ENCODE results near the gene TM4SF1. TPM values are rescaled to one million over a fixed set of nuclear protein-coding genes. Genes with fewer than 3 reads are reported as not detected.

The TM4SF1 gene
- total RNA-seq, 2 experiments from 2014 or later = 0.83 to 0.92 TPM

- Mint-ChIP-seq H3K4me3 (no peak overlapping the region), H3K4me1 (ENCODE audit: low read depth) (no peaks in the 10 kb centered on the region), H3K9me3 (no peaks in the 10 kb centered on the region), H3K27me3 (no peaks in the 10 kb centered on the region), H3K27ac (no peak overlapping the region), H3K36me3 (no peaks in the 10 kb centered on the region)
- ChIA-PET CTCF (no interaction called here), POLR2A (no interaction called here)
- intact Hi-C loops (cut with micrococcal nuclease) = no loop called here
- DNase-seq = no peak
These were observed 13.3 kb upstream of the TM4SF1 start for GRCh38 chr3:149390772-149391212.

GRCh38 chr3:149390294-149390693 is 12.8 kb upstream of the TM4SF1 start:
- Mint-ChIP-seq H3K4me1 (ENCODE audit: low read depth) (no peaks in the 10 kb centered on the region), H3K36me3 (no peaks in the 10 kb centered on the region), H3K4me3 (no peak overlapping the region), H3K27me3 (no peaks in the 10 kb centered on the region), H3K27ac (no peak overlapping the region), H3K9me3 (no peaks in the 10 kb centered on the region)
- intact Hi-C loops (cut with micrococcal nuclease) = no loop called here
- ChIA-PET CTCF (no interaction called here), POLR2A (no interaction called here)
- no peak for DNase-seq

- H3K36me3 Mint-ChIP-seq = no peaks in the 10 kb centered on the region
- intact Hi-C loops (cut with micrococcal nuclease) = no loop called here
- H3K27ac Mint-ChIP-seq = no peak overlapping the region
- CTCF ChIA-PET = no interaction called here
- no peak for DNase-seq
- no peak overlapping the region for H3K4me3 Mint-ChIP-seq
- POLR2A ChIA-PET = no interaction called here
- H3K9me3 Mint-ChIP-seq = no peaks in the 10 kb centered on the region
- no peaks in the 10 kb centered on the region for H3K27me3 Mint-ChIP-seq
- H3K4me1 Mint-ChIP-seq (ENCODE audit: low read depth) = no peaks in the 10 kb centered on the region
These were observed 11.3 kb upstream of the TM4SF1 start for GRCh38 chr3:149388531-149389417.

- no peaks in the 10 kb centered on the region for H3K9me3 Mint-ChIP-seq
- no peak overlapping the region for H3K4me3 Mint-ChIP-seq
- ChIA-PET POLR2A (no interaction called here), CTCF (no interaction called here)
- no peaks in the 10 kb centered on the region for H3K4me1 Mint-ChIP-seq (ENCODE audit: low read depth)
- no peaks in the 10 kb centered on the region for H3K36me3 Mint-ChIP-seq
- DNase-seq = no peak
- intact Hi-C loops (cut with micrococcal nuclease) = no loop called here
- H3K27ac Mint-ChIP-seq = no peak overlapping the region
- no peaks in the 10 kb centered on the region for H3K27me3 Mint-ChIP-seq
These were observed 10.6 kb upstream of the TM4SF1 start for GRCh38 chr3:149388001-149388440.

GRCh38 chr3:149386299-149386606 is 8.8 kb upstream of the TM4SF1 start:
- CTCF ChIA-PET = no interaction called here

GRCh38 chr3:149385617-149386298 is 8.3 kb upstream of the TM4SF1 start:
- intact Hi-C loops (cut with micrococcal nuclease) = no loop called here
- CTCF ChIA-PET = no interaction called here
- POLR2A ChIA-PET = no interaction called here
- no peaks in the 10 kb centered on the region for H3K36me3 Mint-ChIP-seq
- H3K4me3 Mint-ChIP-seq = no peak overlapping the region
- H3K9me3 Mint-ChIP-seq = no peaks in the 10 kb centered on the region
- no peaks in the 10 kb centered on the region for H3K4me1 Mint-ChIP-seq (ENCODE audit: low read depth)
- H3K27me3 Mint-ChIP-seq = peaks cover 2% of the 10 kb centered on the region
- H3K27ac Mint-ChIP-seq = no peak overlapping the region
- no peak for DNase-seq

More at GRCh38 chr3:149386299-149386606, 8.8 kb upstream of the TM4SF1 start:
- H3K27ac Mint-ChIP-seq = no peak overlapping the region
- no peak for DNase-seq
- no peaks in the 10 kb centered on the region for H3K9me3 Mint-ChIP-seq
- POLR2A ChIA-PET = no interaction called here
- no peak overlapping the region for H3K4me3 Mint-ChIP-seq
- no peaks in the 10 kb centered on the region for H3K36me3 Mint-ChIP-seq
- intact Hi-C loops (cut with micrococcal nuclease) = no loop called here
- no peaks in the 10 kb centered on the region for H3K4me1 Mint-ChIP-seq (ENCODE audit: low read depth)
- peaks cover 2% of the 10 kb centered on the region for H3K27me3 Mint-ChIP-seq

- ChIA-PET CTCF (no interaction called here), POLR2A (no interaction called here)
- Mint-ChIP-seq H3K4me3 (no peak overlapping the region), H3K36me3 (no peaks in the 10 kb centered on the region), H3K4me1 (ENCODE audit: low read depth) (no peaks in the 10 kb centered on the region), H3K27ac (no peak overlapping the region), H3K9me3 (no peaks in the 10 kb centered on the region), H3K27me3 (peaks cover 2% of the 10 kb centered on the region)
- intact Hi-C loops (cut with micrococcal nuclease) = no loop called here
- no peak for DNase-seq
These were observed 7.5 kb upstream of the TM4SF1 start for GRCh38 chr3:149384911-149385321.

- Mint-ChIP-seq H3K4me1 (ENCODE audit: low read depth) (no peaks in the 10 kb centered on the region), H3K36me3 (no peaks in the 10 kb centered on the region), H3K4me3 (no peak overlapping the region), H3K9me3 (no peaks in the 10 kb centered on the region), H3K27me3 (peaks cover 2% of the 10 kb centered on the region), H3K27ac (no peak overlapping the region)
- POLR2A ChIA-PET = no interaction called here
- DNase-seq = no peak
- CTCF ChIA-PET = no interaction called here
- intact Hi-C loops (cut with micrococcal nuclease) = no loop called here
These were observed 6.7 kb upstream of the TM4SF1 start for GRCh38 chr3:149384167-149384566.

- Mint-ChIP-seq H3K9me3 (no peaks in the 10 kb centered on the region), H3K4me3 (no peak overlapping the region), H3K36me3 (no peaks in the 10 kb centered on the region), H3K27me3 (peaks cover 2% of the 10 kb centered on the region), H3K27ac (no peak overlapping the region), H3K4me1 (ENCODE audit: low read depth) (no peaks in the 10 kb centered on the region)
- CTCF ChIA-PET = no interaction called here
- POLR2A ChIA-PET = no interaction called here
- no peak for DNase-seq
- intact Hi-C loops (cut with micrococcal nuclease) = no loop called here
These were observed 6.3 kb upstream of the TM4SF1 start for GRCh38 chr3:149383703-149384102.

GRCh38 chr3:149382518-149382917 is 5.1 kb upstream of the TM4SF1 start:
- Mint-ChIP-seq H3K4me3 (no peak overlapping the region), H3K27me3 (peaks cover 2% of the 10 kb centered on the region), H3K27ac (no peak overlapping the region), H3K4me1 (ENCODE audit: low read depth) (no peaks in the 10 kb centered on the region), H3K9me3 (no peaks in the 10 kb centered on the region), H3K36me3 (no peaks in the 10 kb centered on the region)
- intact Hi-C loops (cut with micrococcal nuclease) = no loop called here
- POLR2A ChIA-PET = no interaction called here
- CTCF ChIA-PET = no interaction called here
- no peak for DNase-seq

- H3K27ac Mint-ChIP-seq = no peak overlapping the region
- H3K27me3 Mint-ChIP-seq = peaks cover 2% of the 10 kb centered on the region
- H3K4me3 Mint-ChIP-seq = no peak overlapping the region
- H3K36me3 Mint-ChIP-seq = no peaks in the 10 kb centered on the region
- no peaks in the 10 kb centered on the region for H3K4me1 Mint-ChIP-seq (ENCODE audit: low read depth)
- POLR2A ChIA-PET = no interaction called here
- DNase-seq = no peak
- CTCF ChIA-PET = no interaction called here
- H3K9me3 Mint-ChIP-seq = no peaks in the 10 kb centered on the region
- intact Hi-C loops (cut with micrococcal nuclease) = no loop called here
These were observed 4.6 kb upstream of the TM4SF1 start for GRCh38 chr3:149382101-149382467.

GRCh38 chr3:149381173-149382100 is 4.0 kb upstream of the TM4SF1 start:
- H3K4me3 Mint-ChIP-seq = no peak overlapping the region
- H3K27ac Mint-ChIP-seq = no peak overlapping the region
- no peaks in the 10 kb centered on the region for H3K4me1 Mint-ChIP-seq (ENCODE audit: low read depth)
- H3K36me3 Mint-ChIP-seq = no peaks in the 10 kb centered on the region
- intact Hi-C loops (cut with micrococcal nuclease) = no loop called here
- ChIA-PET POLR2A (no interaction called here), CTCF (no interaction called here)
- H3K27me3 Mint-ChIP-seq = peaks cover 2% of the 10 kb centered on the region
- no peak for DNase-seq
- H3K9me3 Mint-ChIP-seq = no peaks in the 10 kb centered on the region

Data from activated CD4-positive, alpha-beta memory T cell treated with anti-CD3 and anti-CD28 coated beads for 36 hours (primary cell).